K562 (cell line): ENCODE data around the gene CCDC148. TPM values are rescaled to one million over a fixed set of nuclear protein-coding genes. Genes with fewer than 3 reads are reported as not detected.

Experiments used
- ATAC-seq: fragments of 200-7000 bp; cut with Tn5 transposase; 3 replicates; pipeline ENCODE4 v1.9.1; 2020; ENCODE audit warnings: moderate library complexity
- BruUV-seq: library from RNA; stranded (reverse); fragments of 400-500 nt; replicated peaks from 2 replicates; lab custom pipeline; 2021; lab: Mats Ljungman, UMichigan
- CTCF ChIA-PET: fragments of 300-600 bp; formaldehyde crosslinking; extraction: SDS; loops from one replicate; lab custom pipeline; 2021; ENCODE audit warnings: low intra/inter-chr PET ratio; lab: Yijun Ruan, JAX
- POLR2A ChIA-PET: fragments of 300-600, 350-650 bp; sonication (Branson Sonifier 250); formaldehyde crosslinking; extraction: SDS; loops from one replicate; lab custom pipeline; 2021; ENCODE audit warnings: antibody characterized with exemption, inconsistent platforms; lab: Yijun Ruan, JAX
- DNase-seq, 4 experiments: peaks; one replicate each; pipeline versions ENCODE4 v3.0.0 to v3.0.0-alpha.2; 2011 to 2018; ENCODE audit warnings: low spot score in 3 of 4, mixed read lengths in 3 of 4; ENCODE audit errors: extremely low read depth in 1 of 4
- FAIRE-seq: peaks from 2 replicates; lab custom pipeline; 2011; peaks lifted over from hg19 to GRCh38; lab: Jason Lieb, UNC
- H2AFZ ChIP-seq: 2 replicates; pipeline ENCODE4 v1.6.0; 2011; ENCODE audit warnings: low read depth, low read length, control low read depth, inconsistent platforms
- H3K27ac ChIP-seq: fragments of 200-600 bp; 3 replicates; pipeline ENCODE4 v1.8.0; 2011; ENCODE audit warnings: low read depth, mild to moderate bottlenecking, control low read depth, inconsistent platforms, low read length, moderate library complexity, mixed read lengths; ENCODE audit errors: extremely low read depth
- H3K27me3 ChIP-seq, 2 experiments: fragments of 300-600 bp in 1 of 2; 2 replicates in 1 of 2; 3 replicates in 1 of 2; pipeline versions ENCODE4 v1.6.0 to v1.8.0; 2011; ENCODE audit warnings: inconsistent platforms in 2 of 2, low read length in 2 of 2, mild to moderate bottlenecking in 1 of 2, mixed read lengths in 1 of 2, moderate library complexity in 1 of 2; ENCODE audit not compliant: control insufficient read depth in 2 of 2, insufficient read depth in 2 of 2
- H3K36me3 ChIP-seq: fragments of 300-600 bp; 3 replicates; pipeline ENCODE4 v1.8.0; 2011; ENCODE audit warnings: mild to moderate bottlenecking, low read length, inconsistent platforms; ENCODE audit not compliant: control insufficient read depth, insufficient read depth
- H3K4me1 ChIP-seq, 2 experiments: fragments of 200-600 bp in 1 of 2; replicated peaks in 1 of 2; 2 replicates in 1 of 2; 3 replicates in 1 of 2; pipeline versions ENCODE4 v1.5.1 to v1.8.0; 2011; ENCODE audit warnings: inconsistent platforms in 2 of 2, low read length in 2 of 2, mild to moderate bottlenecking in 1 of 2, mixed read lengths in 1 of 2, moderate library complexity in 1 of 2; ENCODE audit not compliant: control insufficient read depth in 2 of 2, insufficient read depth in 2 of 2
- H3K4me2 ChIP-seq: 2 replicates; pipeline ENCODE4 v1.6.1; 2011; ENCODE audit warnings: low read length, control low read depth, inconsistent platforms, mixed read lengths; ENCODE audit not compliant: insufficient read depth
- H3K4me3 ChIP-seq: fragments of 200-600 bp; sonication (generic), shearing (Covaris generic); 2 replicates; pipeline ENCODE4 v1.5.1; 2016; ENCODE audit warnings: control low read depth, inconsistent platforms
- H3K79me2 ChIP-seq: fragments of 200-600 bp; 3 replicates; pipeline ENCODE4 v1.8.0; 2011; ENCODE audit warnings: low read length, inconsistent platforms; ENCODE audit not compliant: control insufficient read depth, insufficient read depth
- H3K9ac ChIP-seq, 2 experiments: 2 replicates each; pipeline versions ENCODE4 v1.6.0 to v1.6.1; 2011; ENCODE audit warnings: low read depth in 2 of 2, low read length in 2 of 2, control low read depth in 1 of 2, inconsistent platforms in 1 of 2, mild to moderate bottlenecking in 1 of 2, mixed read lengths in 1 of 2; ENCODE audit not compliant: insufficient read depth in 1 of 2
- H3K9me1 ChIP-seq: one replicate; pipeline ENCODE4 v1.6.0; 2011; ENCODE audit warnings: inconsistent platforms, mild to moderate bottlenecking, low read length, moderate library complexity; ENCODE audit not compliant: control insufficient read depth, insufficient read depth
- H3K9me3 ChIP-seq: replicated peaks from 2 replicates; pipeline ENCODE4 v1.5.1; 2011; ENCODE audit warnings: low read depth, low read length, inconsistent platforms; ENCODE audit not compliant: control insufficient read depth, insufficient read depth
- H4K20me1 ChIP-seq: replicated peaks from 2 replicates; pipeline ENCODE4 v1.6.1; 2011; ENCODE audit warnings: low read length, inconsistent platforms, mixed read lengths; ENCODE audit not compliant: control insufficient read depth, insufficient read depth
- RNF2 ChIP-seq: sonication (generic); IDR thresholded peaks from 2 replicates; pipeline ENCODE4 v1.6.1; 2016
- SP2 ChIP-seq: IDR thresholded peaks from 2 replicates; pipeline ENCODE4 v1.6.1; 2011; ENCODE audit warnings: mild to moderate bottlenecking, low read depth, low read length, moderate library complexity; ENCODE audit not compliant: poor library complexity, severe bottlenecking; ENCODE audit errors: extremely low read depth
- TCF3 ChIP-seq: sonication (generic); formaldehyde crosslinking; IDR thresholded peaks from 2 replicates; pipeline ENCODE4 v1.4.0; 2020; ENCODE audit warnings: mild to moderate bottlenecking, missing genetic modification reagents
- WGBS: fragments of 100-300 bp; shearing (Covaris generic); methylation state at CpG from one replicate; pipeline ENCODE4 v1.1.6; 2016; ENCODE audit warnings: low coverage, mixed read lengths; ENCODE audit not compliant: insufficient coverage; ENCODE audit errors: missing lambda C conversion rate; 5-methylcytosine and 5-hydroxymethylcytosine counted together
- in situ Hi-C: fragments of 300-500 bp; cut with MboI; formaldehyde crosslinking; loops from 4 replicates; pipeline ENCODE4 v1.15.0; 2018; ENCODE audit warnings: inconsistent platforms, mixed read lengths
- intact Hi-C: fragments of 100-400 bp; cut with micrococcal nuclease; formaldehyde crosslinking; loops from 2 replicates; pipeline ENCODE4 v1.14.2; 2022
- polyA plus RNA-seq, 8 experiments: library from polyadenylated mRNA; depleted of rRNA in 4 of 8; stranded (reverse) in 5 of 8; unstranded in 3 of 8; fragments of >200 nt; fragmentation: Nextera tagmentation in 2 of 8; fragmentation: Illumina TruSeq in 1 of 8; extraction: Ambion mirVana in 2 of 8; extraction: Trizol in 1 of 8; gene quantifications; 2 replicates each; pipeline versions ENCODE4 v1.2.1 to v1.2.3, GENCODE V29; 2011 to 2014; ENCODE audit warnings: inconsistent platforms in 1 of 8, missing spikeins in 1 of 8
- total RNA-seq, 7 experiments: library from RNA; depleted of rRNA in 6 of 7; stranded (reverse); fragments of >200 nt in 6 of 7; fragmentation: Illumina TruSeq in 2 of 7; extraction: Trizol in 2 of 7; gene quantifications; 2 replicates each; pipeline versions ENCODE4 v1.2.1 to v1.2.3, GENCODE V29; 2011 to 2021; ENCODE audit warnings: low replicate concordance in 1 of 7
- TF ChIP-seq, protein P1 (sequence below): sonication (generic); formaldehyde crosslinking; IDR thresholded peaks from 2 replicates; pipeline ENCODE4 v1.8.1; 2023; ENCODE audit warnings: mild to moderate bottlenecking, missing genetic modification reagents, moderate library complexity

CCDC148 gene
- total and polyA plus RNA-seq, 9 of the 15 experiments (the other 6 are each of a cell fraction or from before 2014, with no cell fraction given) = 0.10 to 1.4 (median 0.65) TPM

- FAIRE-seq (no peak), DNase-seq (no peak), ATAC-seq (no peak)
- in situ Hi-C loops (no loop called here), intact Hi-C loops (no loop called here)
- no peaks in the 10 kb centered on the region for H3K27me3 ChIP-seq
- peaks cover 15 to 36% of the 10 kb centered on the region in 2 experiments for H3K4me1 ChIP-seq
- H3K4me2 ChIP-seq = no peak overlapping the region
- CTCF ChIA-PET = no interaction called here
- peaks cover 83% of the 10 kb centered on the region for H3K79me2 ChIP-seq
- TF ChIP-seq SP2 = no peak
- TF ChIP-seq RNF2 = no peak
- TF ChIP-seq, protein P1, sequence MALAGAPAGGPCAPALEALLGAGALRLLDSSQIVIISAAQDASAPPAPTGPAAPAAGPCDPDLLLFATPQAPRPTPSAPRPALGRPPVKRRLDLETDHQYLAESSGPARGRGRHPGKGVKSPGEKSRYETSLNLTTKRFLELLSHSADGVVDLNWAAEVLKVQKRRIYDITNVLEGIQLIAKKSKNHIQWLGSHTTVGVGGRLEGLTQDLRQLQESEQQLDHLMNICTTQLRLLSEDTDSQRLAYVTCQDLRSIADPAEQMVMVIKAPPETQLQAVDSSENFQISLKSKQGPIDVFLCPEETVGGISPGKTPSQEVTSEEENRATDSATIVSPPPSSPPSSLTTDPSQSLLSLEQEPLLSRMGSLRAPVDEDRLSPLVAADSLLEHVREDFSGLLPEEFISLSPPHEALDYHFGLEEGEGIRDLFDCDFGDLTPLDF (CRISPR knock-in tag) = no peak
- no peak for TF ChIP-seq TCF3 (CRISPR knock-in tag)
- peaks cover 7% of the 10 kb centered on the region for H3K9me1 ChIP-seq
- H4K20me1 ChIP-seq = peaks cover 12% of the 10 kb centered on the region
- 72% methylated on average over 1 of the region's 1 CpG for WGBS
- H3K36me3 ChIP-seq = peaks cover 4% of the 10 kb centered on the region; the same call in 2 of the 3 replicates
- POLR2A ChIA-PET = interaction anchor here (1.0 to 1.3 kb wide), 4 partner anchors 10 to 28 kb away, joined by 3 to 4 read pairs (median 3); no protein-coding TSS in a partner anchor
- H2AFZ ChIP-seq = no peak overlapping the region
- no peaks in the 10 kb centered on the region for H3K9me3 ChIP-seq
- H3K27ac ChIP-seq = no peak overlapping the region
- H3K9ac ChIP-seq = no peak overlapping the region
- no peak overlapping the region for H3K4me3 ChIP-seq
- no TSS peak for BruUV-seq
Observed at GRCh38 chr2:158501301-158501700, 44.7 kb upstream of the CCDC148 start.
